Naive B cell (primary cell): ENCODE results near the gene AFAP1. TPM values are rescaled to one million over a fixed set of nuclear protein-coding genes. Genes with fewer than 3 reads are reported as not detected.

ENCODE experiments used
- ATAC-seq, 2 donors: fragments of 150-1000 bp; cut with Tn5 transposase; 2 replicates each; pipeline ENCODE4 v1.10.0; 2021; ENCODE audit warnings: low read depth in 2 of 2, mild to moderate bottlenecking in 2 of 2, moderate library complexity in 2 of 2
- DNase-seq: peaks from one replicate; pipeline ENCODE4 v3.0.0; 2022
- H3K27ac Mint-ChIP-seq, 6 donors: one replicate each; pipeline ENCODE4 v1.8.0; 2020 to 2022; ENCODE audit warnings: mild to moderate bottlenecking in 6 of 6, mixed read lengths in 6 of 6, moderate library complexity in 5 of 6, inconsistent platforms in 2 of 6
- H3K27me3 Mint-ChIP-seq, 3 donors: one replicate each; pipeline ENCODE4 v1.8.0; 2021 to 2022; ENCODE audit warnings: mixed read lengths in 3 of 3, mild to moderate bottlenecking in 1 of 3
- H3K36me3 Mint-ChIP-seq, 2 donors: one replicate each; pipeline ENCODE4 v1.8.0; 2020 to 2022; ENCODE audit warnings: mixed read lengths in 2 of 2, inconsistent platforms in 1 of 2, mild to moderate bottlenecking in 1 of 2
- H3K4me1 Mint-ChIP-seq, 3 donors: one replicate each; pipeline ENCODE4 v1.8.0; 2020 to 2022; ENCODE audit warnings: mixed read lengths in 3 of 3, inconsistent platforms in 1 of 3, mild to moderate bottlenecking in 1 of 3, moderate library complexity in 1 of 3
- H3K4me3 Mint-ChIP-seq, 8 donors: one replicate each; pipeline ENCODE4 v1.8.0; 2020 to 2022; ENCODE audit warnings: mild to moderate bottlenecking in 8 of 8, mixed read lengths in 8 of 8, moderate library complexity in 8 of 8, inconsistent platforms in 2 of 8
- H3K9me3 Mint-ChIP-seq, 7 donors: one replicate each; pipeline ENCODE4 v1.8.0; 2020 to 2022; ENCODE audit warnings: mixed read lengths in 7 of 7, mild to moderate bottlenecking in 5 of 7, inconsistent platforms in 2 of 7, moderate library complexity in 1 of 7
- polyA plus RNA-seq, 6 donors: library from polyadenylated mRNA; unstranded; fragments of 300-500 nt; fragmentation: Illumina TruSeq; gene quantifications; one replicate each; pipeline ENCODE4 v1.2.3, GENCODE V29; 2021; ENCODE audit warnings: low read depth in 6 of 6

Gene AFAP1
- polyA plus RNA-seq, 6 donors from 2014 or later, result not detected

GRCh38 chr4:7855731-7856130 is 83.9 kb downstream of the AFAP1 start:
- Mint-ChIP-seq H3K4me1 (no peaks in the 10 kb centered on the region), H3K36me3 (no peaks in the 10 kb centered on the region), H3K27ac (no peak overlapping the region), H3K9me3 (no peaks in the 10 kb centered on the region), H3K27me3 (peaks cover 20 to 38% (median 37%) of the 10 kb centered on the region in 3 donors), H3K4me3 (no peak overlapping the region)
- ATAC-seq (no peak), DNase-seq (no peak)

GRCh38 chr4:7854697-7855370 is 84.8 kb downstream of the AFAP1 start:
- H3K4me3 Mint-ChIP-seq, result no peak overlapping the region
- no peaks in the 10 kb centered on the region for H3K36me3 Mint-ChIP-seq
- no peaks in the 10 kb centered on the region for H3K9me3 Mint-ChIP-seq
- H3K27ac Mint-ChIP-seq, result no peak overlapping the region
- H3K27me3 Mint-ChIP-seq, result peaks cover 24 to 36% (median 33%) of the 10 kb centered on the region in 3 donors
- no peaks in the 10 kb centered on the region for H3K4me1 Mint-ChIP-seq
- no peak for ATAC-seq
- DNase-seq, result no peak

- no peaks in the 10 kb centered on the region for H3K9me3 Mint-ChIP-seq
- no peak for DNase-seq
- no peak overlapping the region for H3K27ac Mint-ChIP-seq
- no peaks in the 10 kb centered on the region for H3K4me1 Mint-ChIP-seq
- peaks cover 24 to 36% (median 33%) of the 10 kb centered on the region in 3 donors for H3K27me3 Mint-ChIP-seq
- H3K36me3 Mint-ChIP-seq, result no peaks in the 10 kb centered on the region
- H3K4me3 Mint-ChIP-seq, result no peak overlapping the region
- ATAC-seq, result no peak
Observed at GRCh38 chr4:7854216-7854615, 85.4 kb downstream of the AFAP1 start.

- Mint-ChIP-seq H3K4me1 (no peaks in the 10 kb centered on the region), H3K27ac (peak overlapping the region in 1 of 6 donors; percentile 59)
Observed at GRCh38 chr4:7853271-7853670, 86.4 kb downstream of the AFAP1 start.

GRCh38 chr4:7852568-7853185 is 87.0 kb downstream of the AFAP1 start:
- ATAC-seq (no peak), DNase-seq (no peak)
- Mint-ChIP-seq H3K36me3 (no peaks in the 10 kb centered on the region), H3K4me1 (no peaks in the 10 kb centered on the region), H3K4me3 (no peak overlapping the region), H3K9me3 (peaks cover 0 to 3% (median 0%) of the 10 kb centered on the region in 7 donors), H3K27ac (no peak overlapping the region), H3K27me3 (peaks cover 26 to 33% (median 31%) of the 10 kb centered on the region in 3 donors)

More at GRCh38 chr4:7853271-7853670, 86.4 kb downstream of the AFAP1 start:
- H3K36me3 Mint-ChIP-seq, result no peaks in the 10 kb centered on the region
- no peak for ATAC-seq
- H3K9me3 Mint-ChIP-seq, result no peaks in the 10 kb centered on the region
- H3K27me3 Mint-ChIP-seq, result peaks cover 24 to 36% (median 25%) of the 10 kb centered on the region in 3 donors
- DNase-seq, result no peak
- H3K4me3 Mint-ChIP-seq, result no peak overlapping the region

GRCh38 chr4:7850489-7850888 is 89.2 kb downstream of the AFAP1 start:
- Mint-ChIP-seq H3K4me1 (no peaks in the 10 kb centered on the region), H3K4me3 (no peak overlapping the region), H3K27ac (peak overlapping the region in 1 of 6 donors; percentile 39), H3K9me3 (peaks cover 0 to 4% (median 0%) of the 10 kb centered on the region in 7 donors), H3K27me3 (peaks cover 14 to 28% (median 22%) of the 10 kb centered on the region in 3 donors), H3K36me3 (no peaks in the 10 kb centered on the region)
- no peak for ATAC-seq
- no peak for DNase-seq

GRCh38 chr4:7847206-7847605 is 92.5 kb downstream of the AFAP1 start:
- Mint-ChIP-seq H3K36me3 (no peaks in the 10 kb centered on the region), H3K4me1 (no peaks in the 10 kb centered on the region), H3K9me3 (peaks cover 0 to 4% (median 0%) of the 10 kb centered on the region in 7 donors), H3K4me3 (no peak overlapping the region), H3K27ac (peak overlapping the region in 1 of 6 donors; percentile 65), H3K27me3 (peaks cover 13 to 36% (median 22%) of the 10 kb centered on the region in 3 donors)
- DNase-seq, result no peak
- ATAC-seq, result no peak

- H3K9me3 Mint-ChIP-seq, result peaks cover 0 to 4% (median 0%) of the 10 kb centered on the region in 7 donors
- DNase-seq (no peak), ATAC-seq (no peak)
- no peak overlapping the region for H3K4me3 Mint-ChIP-seq
- H3K4me1 Mint-ChIP-seq, result no peaks in the 10 kb centered on the region
- H3K27me3 Mint-ChIP-seq, result peaks cover 13 to 35% (median 18%) of the 10 kb centered on the region in 3 donors
- no peaks in the 10 kb centered on the region for H3K36me3 Mint-ChIP-seq
- peak overlapping the region in 1 of 6 donors; percentile 70 for H3K27ac Mint-ChIP-seq
Observed at GRCh38 chr4:7845493-7846128, 94.0 kb downstream of the AFAP1 start.

- no peaks in the 10 kb centered on the region for H3K36me3 Mint-ChIP-seq
- H3K9me3 Mint-ChIP-seq, result peaks cover 0 to 4% (median 0%) of the 10 kb centered on the region in 7 donors
- no peak overlapping the region for H3K4me3 Mint-ChIP-seq
- H3K4me1 Mint-ChIP-seq, result no peaks in the 10 kb centered on the region
- peaks cover 13 to 35% (median 15%) of the 10 kb centered on the region in 3 donors for H3K27me3 Mint-ChIP-seq
- ATAC-seq (no peak), DNase-seq (no peak)
- H3K27ac Mint-ChIP-seq, result no peak overlapping the region
Observed at GRCh38 chr4:7844594-7844991, 95.1 kb downstream of the AFAP1 start.

GRCh38 chr4:7843831-7844593 is 95.6 kb downstream of the AFAP1 start:
- H3K4me3 Mint-ChIP-seq, result no peak overlapping the region
- peaks cover 13 to 35% (median 15%) of the 10 kb centered on the region in 3 donors for H3K27me3 Mint-ChIP-seq
- H3K36me3 Mint-ChIP-seq, result no peaks in the 10 kb centered on the region
- no peaks in the 10 kb centered on the region for H3K4me1 Mint-ChIP-seq
- no peak for DNase-seq
- ATAC-seq, result no peak
- no peak overlapping the region for H3K27ac Mint-ChIP-seq
- H3K9me3 Mint-ChIP-seq, result peaks cover 0 to 4% (median 0%) of the 10 kb centered on the region in 7 donors

GRCh38 chr4:7842384-7843279 is 97.0 kb downstream of the AFAP1 start:
- Mint-ChIP-seq H3K9me3 (peaks cover 0 to 2% (median 0%) of the 10 kb centered on the region in 7 donors), H3K4me3 (no peak overlapping the region), H3K27ac (no peak overlapping the region), H3K27me3 (peaks cover 12 to 32% (median 13%) of the 10 kb centered on the region in 3 donors), H3K36me3 (no peaks in the 10 kb centered on the region), H3K4me1 (no peaks in the 10 kb centered on the region)
- no peak for DNase-seq
- ATAC-seq, result no peak

GRCh38 chr4:7841894-7842293 is 97.8 kb downstream of the AFAP1 start:
- H3K4me3 Mint-ChIP-seq, result no peak overlapping the region
- H3K27ac Mint-ChIP-seq, result no peak overlapping the region
- no peaks in the 10 kb centered on the region for H3K9me3 Mint-ChIP-seq
- DNase-seq (no peak), ATAC-seq (no peak)
- H3K36me3 Mint-ChIP-seq, result no peaks in the 10 kb centered on the region
- H3K27me3 Mint-ChIP-seq, result peaks cover 11 to 36% (median 13%) of the 10 kb centered on the region in 3 donors
- H3K4me1 Mint-ChIP-seq, result no peaks in the 10 kb centered on the region
